Upper lobe of left lung (tissue), 6 donors: ENCODE results near the gene MAP2K7. TPM values are rescaled to one million over a fixed set of nuclear protein-coding genes. Genes with fewer than 3 reads are reported as not detected.

Experiments
- ATAC-seq, 2 donors: fragments of 200-7000 bp; cut with Tn5 transposase; one replicate each; pipeline ENCODE4 v1.9.1; 2022; ENCODE audit warnings: mild to moderate bottlenecking in 2 of 2, moderate library complexity in 2 of 2; ENCODE audit not compliant: low FRiP score in 2 of 2
- DNase-seq, 2 donors: peaks; one replicate each; pipeline ENCODE4 v3.0.0-alpha.2; 2019 to 2020
- H3K27ac ChIP-seq, 4 donors: fragments of 200-600 bp; sonication (generic); one replicate each; pipeline ENCODE4 v1.5.1; 2016 to 2019
- H3K27me3 ChIP-seq, 4 donors: fragments of 200-600 bp; sonication (generic); one replicate each; pipeline ENCODE4 v1.5.1; 2017 to 2019
- H3K36me3 ChIP-seq, 4 donors: fragments of 200-600 bp; sonication (generic); one replicate each; pipeline ENCODE4 v1.5.1; 2016 to 2019
- H3K4me1 ChIP-seq, 4 donors: fragments of 200-600 bp; sonication (generic); one replicate each; pipeline ENCODE4 v1.5.1; 2018 to 2019
- H3K4me3 ChIP-seq, 4 donors: fragments of 200-600 bp; sonication (generic); one replicate each; pipeline ENCODE4 v1.5.1; 2017 to 2019; ENCODE audit warnings: mild to moderate bottlenecking in 2 of 4, moderate library complexity in 1 of 4
- H3K9me3 ChIP-seq, 4 donors: fragments of 200-600 bp; sonication (generic); one replicate each; pipeline ENCODE4 v1.5.1; 2018 to 2019
- CTCF ChIP-seq, 6 experiments: fragments of 450-650 bp in 4 of 6; fragments of 200-600 bp in 2 of 6; sonication (generic) in 2 of 6; IDR thresholded peaks; one replicate each; pipeline ENCODE4 v1.5.1; 2016 to 2019; ENCODE audit warnings: antibody characterized with exemption in 6 of 6
- EP300 ChIP-seq, 4 donors: sonication (generic); formaldehyde crosslinking; IDR thresholded peaks; one replicate each; pipeline ENCODE4 v1.5.1; 2017; ENCODE audit warnings: antibody characterized with exemption in 4 of 4, control low read depth in 2 of 4
- POLR2A ChIP-seq, 4 donors: fragments of 450-650 bp; IDR thresholded peaks; one replicate each; pipeline ENCODE4 v1.5.1; 2016 to 2017; ENCODE audit warnings: antibody characterized with exemption in 4 of 4, mild to moderate bottlenecking in 2 of 4
- POLR2AphosphoS5 ChIP-seq, 2 donors: sonication (generic); formaldehyde crosslinking; IDR thresholded peaks; one replicate each; pipeline ENCODE4 v1.5.1; 2017; ENCODE audit warnings: antibody characterized with exemption in 2 of 2
- WGBS, 2 donors: methylation state at CpG; one replicate each; pipeline ENCODE4 v1.1.5; 2017 to 2018; 5-methylcytosine and 5-hydroxymethylcytosine counted together
- total RNA-seq, 6 donors: library from RNA; depleted of rRNA in 4 of 6; stranded (reverse); fragments of >200 nt in 4 of 6; gene quantifications; one replicate each; pipeline versions ENCODE4 v1.1.0 to v1.2.1, GENCODE V29; 2016 to 2021
- donor health status: DM: no; HTN: no; CAD: no; lungs with moderate emphysema.
- donor health status: DM: no; HTN: yes; CAD: no; lungs with severe emphysema.

Gene MAP2K7
- total RNA-seq, 6 donors from 2014 or later, result 21.1 to 61.8 (median 33.0) TPM

DNA sequence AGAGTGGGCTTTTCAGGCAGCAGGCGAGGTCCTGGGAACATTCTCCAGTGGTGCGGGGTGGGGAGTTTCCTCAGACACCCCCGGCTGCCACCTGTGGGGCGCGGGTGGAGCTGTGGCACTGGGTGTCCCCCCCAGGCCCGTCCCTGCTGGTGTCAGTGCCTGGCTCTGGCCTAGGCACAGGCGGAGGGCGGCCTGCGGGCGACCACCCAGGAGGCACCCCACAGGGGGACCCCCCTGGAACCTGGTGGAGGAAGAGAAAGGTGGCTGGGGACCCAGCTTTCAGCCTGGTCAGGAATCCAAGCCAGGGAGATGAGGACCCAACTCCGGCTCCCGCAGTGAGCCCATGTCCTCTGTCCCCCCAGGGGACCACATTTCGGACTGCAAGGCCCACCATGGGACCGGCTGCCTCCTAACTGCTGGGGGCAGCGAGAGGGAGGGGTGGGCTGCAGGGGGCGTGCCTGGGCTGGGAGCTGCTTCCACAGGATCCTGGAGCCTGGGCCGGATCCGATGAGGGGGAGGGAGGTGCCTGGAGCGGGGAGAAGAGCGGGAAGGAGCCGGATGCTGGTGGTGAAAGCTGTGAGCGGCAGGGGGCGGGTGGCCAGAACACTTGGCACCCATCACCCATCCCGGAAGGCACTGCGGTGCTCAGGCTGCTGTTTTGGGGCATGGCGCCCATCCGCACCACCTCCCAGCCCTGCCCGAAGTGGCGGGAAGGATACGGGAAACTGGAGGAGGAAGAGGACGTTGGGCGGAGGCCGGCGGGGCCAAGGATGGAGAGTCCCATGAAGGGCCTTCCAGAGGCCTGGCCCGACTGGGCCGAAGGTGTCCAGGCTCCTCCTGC, 27.8 kb downstream of the MAP2K7 start:
- H3K27me3 ChIP-seq, result no peaks in the 10 kb centered on the region
- peak overlapping the region in 3 of 4 donors; percentile 2 to 55 (median 53) for H3K27ac ChIP-seq
- WGBS, 2 donors, result 87 to 92% methylated on average over 27 to 31 of the region's 36 CpGs

GRCh38 chr19:7932276-7932929, 28.7 kb downstream of the MAP2K7 start:
- ATAC-seq (no peak), DNase-seq (no peak)
- Histone ChIP-seq H3K27me3 (no peaks in the 10 kb centered on the region), H3K36me3 (peaks cover 32 to 74% (median 68%) of the 10 kb centered on the region in 4 donors), H3K9me3 (no peaks in the 10 kb centered on the region), H3K27ac (peak overlapping the region in 1 of 4 donors; percentile 53), H3K4me3 (no peak overlapping the region), H3K4me1 (peaks cover 0 to 8% (median 0%) of the 10 kb centered on the region in 4 donors)
- TF ChIP-seq POLR2A (IDR thresholded peaks at IDR 0.05), result no peak
- no peak for TF ChIP-seq EP300 (IDR thresholded peaks at IDR 0.05)
- no peak for TF ChIP-seq POLR2AphosphoS5 (IDR thresholded peaks at IDR 0.05)
- TF ChIP-seq CTCF (IDR thresholded peaks at IDR 0.05), result no peak
- WGBS, 2 donors, result 93 to 97% methylated on average over 18 to 31 of the region's 32 CpGs

More for the DNA sequence above, 27.8 kb downstream of the MAP2K7 start:
- ATAC-seq (no peak), DNase-seq (peak in 1 of 2 donors; percentile 82)
- peaks cover 32 to 69% (median 59%) of the 10 kb centered on the region in 4 donors for H3K36me3 ChIP-seq
- H3K4me1 ChIP-seq, result peaks cover 2 to 16% (median 5%) of the 10 kb centered on the region in 4 donors
- no peaks in the 10 kb centered on the region for H3K9me3 ChIP-seq
- TF ChIP-seq POLR2AphosphoS5 (IDR thresholded peaks at IDR 0.05), result no peak
- H3K4me3 ChIP-seq, result no peak overlapping the region

DNA sequence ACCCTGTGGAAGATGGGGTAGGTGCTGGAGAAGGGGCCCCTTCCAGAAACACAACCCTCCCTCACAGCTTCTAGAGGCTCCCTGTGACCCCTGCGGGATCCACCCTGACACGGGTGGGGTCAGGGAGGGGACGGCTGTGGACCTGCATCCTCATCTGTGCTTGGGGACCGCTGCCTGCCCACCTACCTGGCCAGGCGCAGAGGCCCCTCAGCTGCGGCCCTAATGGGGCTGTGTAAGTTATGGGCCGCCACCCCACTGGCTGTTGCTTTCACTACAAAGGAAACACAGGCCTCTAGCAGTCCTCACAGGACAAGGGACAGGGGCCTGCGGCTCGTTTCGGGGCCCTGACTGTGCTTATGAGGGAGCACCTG, 29.2 kb downstream of the MAP2K7 start:
- no peaks in the 10 kb centered on the region for H3K27me3 ChIP-seq
- no peak overlapping the region for H3K4me3 ChIP-seq
- TF ChIP-seq EP300 (IDR thresholded peaks at IDR 0.05) (no peak), CTCF (IDR thresholded peaks at IDR 0.05) (no peak), POLR2AphosphoS5 (IDR thresholded peaks at IDR 0.05) (no peak), POLR2A (IDR thresholded peaks at IDR 0.05) (no peak)
- peaks cover 0 to 8% (median 0%) of the 10 kb centered on the region in 4 donors for H3K4me1 ChIP-seq
- no peaks in the 10 kb centered on the region for H3K9me3 ChIP-seq
- peaks cover 32 to 80% (median 73%) of the 10 kb centered on the region in 4 donors for H3K36me3 ChIP-seq
- 95 to 100% methylated on average over 8 to 10 of the region's 10 CpGs for WGBS, 2 donors
- DNase-seq (no peak), ATAC-seq (no peak)
- H3K27ac ChIP-seq, result no peak overlapping the region

DNA sequence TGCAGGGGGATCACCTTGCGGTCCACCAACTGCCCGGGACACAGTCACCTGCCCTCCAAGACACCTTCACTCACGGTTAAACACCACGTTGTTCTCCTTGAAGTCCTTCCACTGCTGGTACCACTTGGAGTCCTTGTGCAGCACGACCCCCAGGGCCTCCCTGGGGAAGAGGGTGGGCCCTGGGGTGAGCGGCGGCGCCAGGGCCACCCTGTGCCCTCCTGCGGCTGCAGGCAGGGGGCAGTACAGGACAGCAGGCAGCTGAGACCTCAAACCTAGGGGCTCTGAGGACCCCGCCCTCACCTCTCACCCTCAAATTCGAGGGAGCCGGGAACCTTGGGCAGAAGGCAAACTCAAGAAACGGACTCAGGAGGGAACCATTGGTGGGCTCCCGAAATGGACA, 29.7 kb downstream of the MAP2K7 start:
- no peaks in the 10 kb centered on the region for H3K27me3 ChIP-seq
- no peak for TF ChIP-seq POLR2A (IDR thresholded peaks at IDR 0.05)
- TF ChIP-seq POLR2AphosphoS5 (IDR thresholded peaks at IDR 0.05), result no peak
- TF ChIP-seq CTCF (IDR thresholded peaks at IDR 0.05), result no peak
- no peak for TF ChIP-seq EP300 (IDR thresholded peaks at IDR 0.05)
- WGBS, 2 donors, result 92% methylated on average over 7 to 14 of the region's 14 CpGs
- peaks cover 32 to 84% (median 74%) of the 10 kb centered on the region in 4 donors for H3K36me3 ChIP-seq
- DNase-seq (no peak), ATAC-seq (no peak)
- no peak overlapping the region for H3K27ac ChIP-seq
- peaks cover 0 to 8% (median 0%) of the 10 kb centered on the region in 4 donors for H3K4me1 ChIP-seq
- no peak overlapping the region for H3K4me3 ChIP-seq
- H3K9me3 ChIP-seq, result no peaks in the 10 kb centered on the region
